NCI-H446 (cell line): ENCODE measurements around the gene FOXD3.

Source experiments
- DNase-seq, 2 experiments: peaks; one replicate each; lab custom pipeline; 2025; lab: John Stamatoyannopoulos, UW

Gene FOXD3

GRCh38 chr1:63362073-63362472 lies 39.7 kb downstream of the FOXD3 start:
- no peak for DNase-seq

- no peak for DNase-seq
These were observed 40.2 kb downstream of the FOXD3 start for GRCh38 chr1:63362578-63362977.

- DNase-seq = no peak
These were observed 40.6 kb downstream of the FOXD3 start for GRCh38 chr1:63363014-63363413.

GRCh38 chr1:63366908-63367214 lies 44.5 kb downstream of the FOXD3 start:
- DNase-seq = peak in 1 of 2 experiments; percentile 33

GRCh38 chr1:63367215-63368103 lies 45.1 kb downstream of the FOXD3 start, which contains the start of gene ALG6:
TSS of gene ALG6 (plus strand) at chr1:63367627. CDS start at chr1:63370978, 3,351 bp downstream.
- DNase-seq = peak; percentile 91 to 98

GRCh38 chr1:63368131-63368530 lies 45.8 kb downstream of the FOXD3 start:
- DNase-seq = no peak
